Measurements from ENCODE around the gene U2AF2. TPM values are rescaled to one million over a fixed set of nuclear protein-coding genes. Genes with fewer than 3 reads are reported as not detected.

Gene U2AF2
- total and polyA plus RNA-seq, 2 experiments from 2014 or later, result 16.1 to 99.6 TPM

GRCh38 chr19:55643887-55644176 lies 11.0 kb upstream of the U2AF2 start:
- TF ChIP-seq EZH2 (IDR thresholded peaks at IDR 0.05; ENCODE audit: borderline replicate concordance) (no peak), CTCF (IDR thresholded peaks at IDR 0.05; ENCODE audit: poor library complexity) (no peak), EZH2phosphoT487 (IDR thresholded peaks at IDR 0.05; ENCODE audit: low read depth, severe bottlenecking, unreplicated experiment) (no peak)
- DNase-seq (ENCODE audit: low spot score), result no peak
- Histone ChIP-seq H2AFZ (peak overlapping the region; percentile 69), H3K4me2 (peak overlapping the region; percentile 92), H3K4me1 (ENCODE audit: insufficient read depth) (peaks cover 26% of the 10 kb centered on the region), H3K9me2 (replicated peaks; ENCODE audit: insufficient read depth) (no peaks in the 10 kb centered on the region), H3K4me3 (peak overlapping the region; percentile 99), H4K20me1 (ENCODE audit: insufficient read depth, poor library complexity, severe bottlenecking) (no peaks in the 10 kb centered on the region), H3K79me2 (peaks cover 73% of the 10 kb centered on the region), H3K27ac (peak overlapping the region; percentile 98), H3K27me3 (no peaks in the 10 kb centered on the region), H3K9me3 (ENCODE audit: low read depth) (no peaks in the 10 kb centered on the region), H3K36me3 (replicated peaks; ENCODE audit: insufficient read depth, low read depth) (no peaks in the 10 kb centered on the region)
- WGBS (ENCODE audit: low lambda C conversion rate, missing lambda C conversion rate), result 2% methylated on average over 15 of the region's 15 CpGs

- Histone ChIP-seq H3K27me3 (no peaks in the 10 kb centered on the region), H3K27ac (peak overlapping the region; percentile 98), H3K36me3 (replicated peaks; ENCODE audit: insufficient read depth, low read depth) (no peaks in the 10 kb centered on the region), H4K20me1 (ENCODE audit: insufficient read depth, poor library complexity, severe bottlenecking) (no peaks in the 10 kb centered on the region), H3K4me1 (ENCODE audit: insufficient read depth) (peaks cover 31% of the 10 kb centered on the region), H3K4me3 (peak overlapping the region; percentile 99), H3K79me2 (peaks cover 69% of the 10 kb centered on the region), H3K9me2 (replicated peaks; ENCODE audit: insufficient read depth) (no peaks in the 10 kb centered on the region), H3K4me2 (peak overlapping the region; percentile 92), H3K9me3 (ENCODE audit: low read depth) (no peaks in the 10 kb centered on the region), H2AFZ (no peak overlapping the region)
- 53% methylated on average over 11 of the region's 12 CpGs for WGBS (ENCODE audit: low lambda C conversion rate, missing lambda C conversion rate)
- no peak for TF ChIP-seq CTCF (IDR thresholded peaks at IDR 0.05; ENCODE audit: poor library complexity)
- TF ChIP-seq EZH2phosphoT487 (IDR thresholded peaks at IDR 0.05; ENCODE audit: low read depth, severe bottlenecking, unreplicated experiment), result no peak
- TF ChIP-seq EZH2 (IDR thresholded peaks at IDR 0.05; ENCODE audit: borderline replicate concordance), result no peak
- DNase-seq (ENCODE audit: low spot score), result no peak
Measured at GRCh38 chr19:55644191-55644833, 10.5 kb upstream of the U2AF2 start.

- Histone ChIP-seq H3K4me2 (peak overlapping the region; percentile 92), H3K4me1 (ENCODE audit: insufficient read depth) (peaks cover 27% of the 10 kb centered on the region), H3K9me2 (replicated peaks; ENCODE audit: insufficient read depth) (no peaks in the 10 kb centered on the region), H3K4me3 (no peak overlapping the region), H3K27ac (no peak overlapping the region), H3K79me2 (peaks cover 62% of the 10 kb centered on the region), H3K27me3 (no peaks in the 10 kb centered on the region), H2AFZ (no peak overlapping the region), H4K20me1 (ENCODE audit: insufficient read depth, poor library complexity, severe bottlenecking) (no peaks in the 10 kb centered on the region), H3K36me3 (replicated peaks; ENCODE audit: insufficient read depth, low read depth) (no peaks in the 10 kb centered on the region), H3K9me3 (ENCODE audit: low read depth) (no peaks in the 10 kb centered on the region)
- no peak for DNase-seq (ENCODE audit: low spot score)
- no peak for TF ChIP-seq CTCF (IDR thresholded peaks at IDR 0.05; ENCODE audit: poor library complexity)
- TF ChIP-seq EZH2 (IDR thresholded peaks at IDR 0.05; ENCODE audit: borderline replicate concordance), result no peak
- no peak for TF ChIP-seq EZH2phosphoT487 (IDR thresholded peaks at IDR 0.05; ENCODE audit: low read depth, severe bottlenecking, unreplicated experiment)
- WGBS (ENCODE audit: low lambda C conversion rate, missing lambda C conversion rate), result 96% methylated on average over 28 of the region's 28 CpGs
Measured at GRCh38 chr19:55644842-55645511, 9.9 kb upstream of the U2AF2 start.

All from hepatocyte (in vitro differentiated cells).